ENCODE results near the gene FAM118B. TPM values are rescaled to one million over a fixed set of nuclear protein-coding genes. Genes with fewer than 3 reads are reported as not detected.

The FAM118B gene
- polyA plus RNA-seq, 1 experiment, result 36.7 TPM

DNA sequence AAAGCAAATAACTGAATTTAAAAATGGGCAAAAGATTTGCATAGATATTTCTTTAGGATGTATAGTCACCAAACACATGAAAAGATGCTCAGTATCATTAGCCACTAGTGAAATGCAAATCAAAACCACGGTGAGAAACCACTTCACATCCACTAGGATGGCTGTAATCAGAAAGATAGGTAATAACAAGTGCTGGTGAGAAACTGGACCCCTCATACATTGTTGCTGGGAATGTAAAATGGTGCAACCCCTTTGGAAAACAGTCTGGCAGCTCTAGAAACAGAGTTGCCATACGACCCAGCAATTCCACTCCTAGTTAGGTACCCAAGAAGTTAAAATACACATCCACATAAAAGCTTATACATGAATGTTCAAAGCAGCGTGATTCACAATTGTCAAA lies 16.5 kb upstream of the FAM118B start:
- Histone ChIP-seq H3K27me3 (ENCODE audit: control insufficient read depth, insufficient read depth, low read length) (no peaks in the 10 kb centered on the region), H3K9me3 (ENCODE audit: control insufficient read depth, insufficient read depth, low read length) (peaks cover 4% of the 10 kb centered on the region), H3K27ac (ENCODE audit: low read depth, low read length) (no peak overlapping the region), H3K4me3 (ENCODE audit: low read depth, low read length) (no peak overlapping the region)
- ChIA-PET POLR2A (no interaction called here), CTCF (interaction anchor here (7.7 kb wide), 1 partner anchor 272 kb away, joined by 166 read pairs; no protein-coding TSS in a partner anchor)
- TF ChIP-seq CTCF (IDR thresholded peaks at IDR 0.05; ENCODE audit: low read depth, low read length), result no peak
- DNase-seq (ENCODE audit: low read depth, low spot score), result no peak

DNA sequence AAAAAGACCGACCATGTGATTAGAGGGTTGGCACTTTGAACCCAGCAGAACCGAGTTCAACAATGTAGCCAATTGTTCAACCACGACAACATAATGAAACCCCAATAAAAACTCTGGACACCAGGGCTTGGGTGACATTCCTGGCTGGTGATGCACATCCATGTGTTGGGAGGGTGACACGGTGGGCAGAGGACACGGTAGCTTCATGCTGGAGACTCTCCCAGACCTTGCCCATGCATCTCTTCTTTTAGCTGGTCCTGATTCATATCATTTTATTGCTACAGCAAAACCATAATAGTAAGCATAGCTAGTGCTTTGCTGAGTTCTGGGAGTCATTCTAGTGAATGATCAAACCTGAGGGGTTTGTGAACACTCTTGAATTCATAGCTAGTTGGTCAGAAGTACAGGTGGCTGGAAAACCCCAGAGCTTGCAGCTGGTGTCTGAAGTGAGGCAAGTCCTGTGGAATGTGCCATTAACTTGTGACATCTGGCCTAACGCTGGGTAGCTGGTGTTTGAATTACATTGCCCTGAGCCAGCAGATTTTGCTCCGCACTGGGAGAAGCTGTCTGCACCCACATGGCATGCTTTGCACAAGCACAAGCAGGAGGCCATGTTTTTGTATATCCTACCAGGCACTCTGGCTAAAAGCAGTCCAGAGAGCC lies 14.2 kb upstream of the FAM118B start:
- ChIA-PET POLR2A (interaction anchor here (0.5 kb wide), 1 partner anchor 27 kb away, joined by 3 read pairs; no protein-coding TSS in a partner anchor), CTCF (interaction anchor here (0.6 to 2.6 kb wide), 3 partner anchors 255 to 641 kb away, joined by 3 to 19 read pairs (median 7); no protein-coding TSS in a partner anchor)
- TF ChIP-seq CTCF (IDR thresholded peaks at IDR 0.05; ENCODE audit: low read depth, low read length), result no peak
- H3K9me3 ChIP-seq (ENCODE audit: control insufficient read depth, insufficient read depth, low read length), result peaks cover 4% of the 10 kb centered on the region
- no peaks in the 10 kb centered on the region for H3K27me3 ChIP-seq (ENCODE audit: control insufficient read depth, insufficient read depth, low read length)
- H3K4me3 ChIP-seq (ENCODE audit: low read depth, low read length), result no peak overlapping the region
- DNase-seq (ENCODE audit: low read depth, low spot score), result peak; percentile 39
- H3K27ac ChIP-seq (ENCODE audit: low read depth, low read length), result peak overlapping the region; percentile 21

DNA sequence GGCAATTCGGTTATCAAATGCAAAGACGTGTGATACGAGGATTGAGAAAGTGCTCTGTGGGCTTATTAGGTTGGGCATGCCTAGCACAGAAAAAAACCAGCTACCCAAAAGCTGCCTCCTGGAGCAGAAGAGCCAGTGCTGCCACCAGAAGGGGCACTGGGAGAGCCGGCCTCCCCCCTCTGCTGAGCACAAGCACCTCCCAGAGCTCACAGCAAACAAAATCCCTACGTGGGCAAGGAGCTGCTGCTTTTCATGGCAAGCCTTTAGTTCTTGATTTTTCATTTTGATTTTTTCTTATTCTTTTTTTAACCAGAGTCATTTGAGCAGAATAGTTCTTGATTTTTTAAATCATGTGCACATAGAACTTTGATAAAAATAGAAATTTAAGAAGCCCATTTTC lies 12.9 kb upstream of the FAM118B start:
- ChIA-PET POLR2A (no interaction called here), CTCF (interaction anchor here (1.3 to 2.6 kb wide), 3 partner anchors 257 to 277 kb away, joined by 3 to 19 read pairs (median 7); no protein-coding TSS in a partner anchor)

DNA sequence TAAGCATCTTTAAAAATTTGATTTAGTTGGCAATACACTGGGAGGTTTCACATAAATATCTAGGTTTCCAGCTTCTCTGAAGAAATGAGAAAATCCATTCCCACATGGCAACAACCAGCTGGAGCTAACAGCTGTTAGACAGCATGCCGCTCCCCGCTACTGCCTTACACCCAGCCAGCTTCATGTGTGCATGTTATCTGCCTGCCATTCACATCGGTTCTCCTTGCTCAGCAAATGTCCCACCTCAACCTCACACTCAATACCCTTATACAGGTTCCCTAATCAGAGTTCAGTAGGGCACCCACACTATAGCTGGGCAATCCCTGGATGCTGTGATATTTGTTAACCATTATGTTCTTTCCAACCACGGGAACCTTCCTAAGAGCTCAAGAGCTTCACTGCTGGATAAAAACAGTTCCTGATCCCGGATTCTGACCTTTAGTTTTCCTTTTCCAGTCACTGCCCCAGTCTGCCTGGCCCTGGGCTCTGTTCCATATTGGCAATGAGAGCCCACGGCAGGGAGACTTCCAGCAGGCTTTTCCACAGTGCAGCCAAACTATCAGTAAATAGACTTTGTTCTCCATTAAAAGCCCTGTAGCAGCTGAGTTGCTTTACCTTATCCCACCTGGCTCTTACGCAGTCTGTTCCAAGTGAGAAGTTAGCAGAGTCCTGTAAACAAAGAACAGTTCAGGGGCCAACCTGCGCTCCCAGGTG lies 8.8 kb upstream of the FAM118B start:
- Histone ChIP-seq H3K27me3 (ENCODE audit: control insufficient read depth, insufficient read depth, low read length) (no peaks in the 10 kb centered on the region), H3K4me3 (ENCODE audit: low read depth, low read length) (no peak overlapping the region), H3K27ac (ENCODE audit: low read depth, low read length) (no peak overlapping the region), H3K9me3 (ENCODE audit: control insufficient read depth, insufficient read depth, low read length) (peaks cover under 1% of the 10 kb centered on the region)
- DNase-seq (ENCODE audit: low read depth, low spot score), result no peak
- TF ChIP-seq CTCF (IDR thresholded peaks at IDR 0.05; ENCODE audit: low read depth, low read length), result no peak
- POLR2A ChIA-PET, result interaction anchor here (2.2 kb wide), 1 partner anchor 9 kb away, joined by 6 read pairs; the partner anchor contains the start of genes FAM118B and RPUSD4
- CTCF ChIA-PET, result no interaction called here

More for the DNA sequence above, 12.9 kb upstream of the FAM118B start:
- no peak for DNase-seq (ENCODE audit: low read depth, low spot score)
- H3K27me3 ChIP-seq (ENCODE audit: control insufficient read depth, insufficient read depth, low read length), result no peaks in the 10 kb centered on the region
- H3K27ac ChIP-seq (ENCODE audit: low read depth, low read length), result no peak overlapping the region
- TF ChIP-seq CTCF (IDR thresholded peaks at IDR 0.05; ENCODE audit: low read depth, low read length), result no peak
- no peak overlapping the region for H3K4me3 ChIP-seq (ENCODE audit: low read depth, low read length)
- H3K9me3 ChIP-seq (ENCODE audit: control insufficient read depth, insufficient read depth, low read length), result peaks cover 4% of the 10 kb centered on the region

DNA sequence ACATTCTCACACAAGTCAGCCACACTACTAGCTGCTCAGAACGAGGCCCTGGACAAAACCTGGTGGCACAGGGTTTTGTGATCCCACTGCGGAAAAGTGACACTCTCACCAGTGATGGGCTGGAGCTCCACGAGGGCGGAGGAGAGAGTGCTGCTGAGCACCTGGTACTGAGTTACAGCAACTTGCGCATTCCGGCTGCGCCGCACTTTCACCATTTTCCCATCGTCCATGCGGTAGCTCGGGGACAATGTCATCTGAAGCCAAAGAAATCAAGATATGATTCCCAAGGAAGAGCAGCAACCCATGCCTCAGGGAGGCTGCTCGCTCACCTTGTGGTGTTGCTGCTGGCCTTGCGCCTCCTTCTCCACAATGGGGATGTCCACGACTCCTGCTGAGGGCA lies 6.2 kb upstream of the FAM118B start:
- Histone ChIP-seq H3K4me3 (ENCODE audit: low read depth, low read length) (no peak overlapping the region), H3K9me3 (ENCODE audit: control insufficient read depth, insufficient read depth, low read length) (no peaks in the 10 kb centered on the region), H3K27ac (ENCODE audit: low read depth, low read length) (no peak overlapping the region), H3K27me3 (ENCODE audit: control insufficient read depth, insufficient read depth, low read length) (no peaks in the 10 kb centered on the region)
- CTCF ChIA-PET, result no interaction called here
- no peak for DNase-seq (ENCODE audit: low read depth, low spot score)
- POLR2A ChIA-PET, result interaction anchor here (0.6 kb wide), 1 partner anchor 288 kb away, joined by 3 read pairs; no protein-coding TSS in a partner anchor
- no peak for TF ChIP-seq CTCF (IDR thresholded peaks at IDR 0.05; ENCODE audit: low read depth, low read length)

All from AG04450 (cell line).